Endothelial cell (in vitro differentiated cells): ENCODE data around the gene RNASE2. TPM values are rescaled to one million over a fixed set of nuclear protein-coding genes. Genes with fewer than 3 reads are reported as not detected.

Source experiments
- DNase-seq: peaks from one replicate; pipeline ENCODE4 v3.0.0; 2021; ENCODE audit warnings: low spot score
- H3K27ac Mint-ChIP-seq: one replicate; pipeline ENCODE4 v1.8.0; 2021; ENCODE audit warnings: mixed read lengths, inconsistent platforms; ENCODE audit not compliant: unreplicated experiment
- H3K27me3 Mint-ChIP-seq: one replicate; pipeline ENCODE4 v1.8.0; 2021; ENCODE audit warnings: mild to moderate bottlenecking, moderate library complexity, mixed read lengths, inconsistent platforms; ENCODE audit not compliant: unreplicated experiment
- H3K36me3 Mint-ChIP-seq: one replicate; pipeline ENCODE4 v1.8.0; 2021; ENCODE audit warnings: mild to moderate bottlenecking, low read depth, mixed read lengths, inconsistent platforms; ENCODE audit not compliant: unreplicated experiment
- H3K4me1 Mint-ChIP-seq: one replicate; pipeline ENCODE4 v1.8.0; 2021; ENCODE audit warnings: mild to moderate bottlenecking, mixed read lengths, inconsistent platforms; ENCODE audit not compliant: unreplicated experiment
- H3K4me3 Mint-ChIP-seq: one replicate; pipeline ENCODE4 v1.8.0; 2021; ENCODE audit warnings: mild to moderate bottlenecking, mixed read lengths, inconsistent platforms; ENCODE audit not compliant: unreplicated experiment
- H3K9me3 Mint-ChIP-seq: one replicate; pipeline ENCODE4 v1.8.0; 2021; ENCODE audit warnings: mixed read lengths, inconsistent platforms; ENCODE audit not compliant: unreplicated experiment
- total RNA-seq: library from RNA; stranded (reverse); fragmentation: NEBNext Ultra II Directional; extraction: Animal tissue kit (Norgen Biotek cat#: 25700); gene quantifications from one replicate; pipeline ENCODE4 v1.2.1, GENCODE V29; 2021; ENCODE audit not compliant: unreplicated experiment
- TF ChIP-seq, protein P1 (sequence below): fragments of 200-600 bp; sonication (generic); IDR thresholded peaks from one replicate; pipeline ENCODE4 v1.5.0; 2021; ENCODE audit warnings: antibody characterized with exemption; ENCODE audit not compliant: unreplicated experiment

The RNASE2 gene
- total RNA-seq, 1 donor from 2014 or later: not detected

GRCh38 chr14:21001218-21001617 lies 45.9 kb downstream of the RNASE2 start:
- Mint-ChIP-seq H3K4me1 (peaks cover 7% of the 10 kb centered on the region), H3K27ac (no peak overlapping the region), H3K4me3 (no peak overlapping the region), H3K36me3 (no peaks in the 10 kb centered on the region), H3K27me3 (no peaks in the 10 kb centered on the region), H3K9me3 (no peaks in the 10 kb centered on the region)
- TF ChIP-seq, protein P1, sequence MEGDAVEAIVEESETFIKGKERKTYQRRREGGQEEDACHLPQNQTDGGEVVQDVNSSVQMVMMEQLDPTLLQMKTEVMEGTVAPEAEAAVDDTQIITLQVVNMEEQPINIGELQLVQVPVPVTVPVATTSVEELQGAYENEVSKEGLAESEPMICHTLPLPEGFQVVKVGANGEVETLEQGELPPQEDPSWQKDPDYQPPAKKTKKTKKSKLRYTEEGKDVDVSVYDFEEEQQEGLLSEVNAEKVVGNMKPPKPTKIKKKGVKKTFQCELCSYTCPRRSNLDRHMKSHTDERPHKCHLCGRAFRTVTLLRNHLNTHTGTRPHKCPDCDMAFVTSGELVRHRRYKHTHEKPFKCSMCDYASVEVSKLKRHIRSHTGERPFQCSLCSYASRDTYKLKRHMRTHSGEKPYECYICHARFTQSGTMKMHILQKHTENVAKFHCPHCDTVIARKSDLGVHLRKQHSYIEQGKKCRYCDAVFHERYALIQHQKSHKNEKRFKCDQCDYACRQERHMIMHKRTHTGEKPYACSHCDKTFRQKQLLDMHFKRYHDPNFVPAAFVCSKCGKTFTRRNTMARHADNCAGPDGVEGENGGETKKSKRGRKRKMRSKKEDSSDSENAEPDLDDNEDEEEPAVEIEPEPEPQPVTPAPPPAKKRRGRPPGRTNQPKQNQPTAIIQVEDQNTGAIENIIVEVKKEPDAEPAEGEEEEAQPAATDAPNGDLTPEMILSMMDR: no peak
- DNase-seq: no peak

GRCh38 chr14:21003788-21004346 lies 48.6 kb downstream of the RNASE2 start:
- H3K27me3 Mint-ChIP-seq: no peaks in the 10 kb centered on the region
- no peaks in the 10 kb centered on the region for H3K9me3 Mint-ChIP-seq
- peaks cover 2% of the 10 kb centered on the region for H3K4me1 Mint-ChIP-seq
- H3K27ac Mint-ChIP-seq: no peak overlapping the region
- no peak for DNase-seq
- TF ChIP-seq, protein P1: no peak
- H3K36me3 Mint-ChIP-seq: no peaks in the 10 kb centered on the region
- no peak overlapping the region for H3K4me3 Mint-ChIP-seq

Other genes with a start within 250 kb of the RNASE2 start
- gene EDDM3A, start 209.6 kb upstream of the RNASE2 start, total RNA-seq: not detected
- not detected for gene EDDM3B, start 187.1 kb upstream of the RNASE2 start, total RNA-seq
- 13.7 TPM for gene RNASE6, start 174.2 kb upstream of the RNASE2 start, total RNA-seq
- gene RNASE1, start 152.6 kb upstream of the RNASE2 start, total RNA-seq: 31.6 TPM
- not detected for gene RNASE3, start 64.1 kb upstream of the RNASE2 start, total RNA-seq
- 62.7 TPM for gene METTL17, start 34.5 kb downstream of the RNASE2 start, total RNA-seq
- not detected for gene SLC39A2, start 43.8 kb downstream of the RNASE2 start, total RNA-seq
- 45.9 TPM for gene NDRG2, start 69.6 kb downstream of the RNASE2 start, total RNA-seq
- gene TPPP2, start 74.7 kb downstream of the RNASE2 start, total RNA-seq: 0.62 TPM
- gene RNASE13, start 79.3 kb downstream of the RNASE2 start, total RNA-seq: not detected
- not detected for gene RNASE7, start 86.9 kb downstream of the RNASE2 start, total RNA-seq
- gene RNASE8, start 102.3 kb downstream of the RNASE2 start, total RNA-seq: not detected
- 12.5 TPM for gene ARHGEF40, start 114.8 kb downstream of the RNASE2 start, total RNA-seq
- gene ZNF219, start 143.2 kb downstream of the RNASE2 start, total RNA-seq: 27.0 TPM
- gene TMEM253, start 145.6 kb downstream of the RNASE2 start, total RNA-seq: 0.90 TPM
- not detected for gene OR5AU1, start 200.6 kb downstream of the RNASE2 start, total RNA-seq